Nephron (organoid): ENCODE results near the gene RPL18.

Experiments
- H3K27ac Mint-ChIP-seq, 3 experiments: 2 replicates each; pipeline ENCODE4 v1.8.0; 2020; ENCODE audit warnings: mixed read lengths in 3 of 3, mild to moderate bottlenecking in 2 of 3, moderate library complexity in 1 of 3
- H3K27me3 Mint-ChIP-seq: 2 replicates; pipeline ENCODE4 v1.8.0; 2021; ENCODE audit warnings: low read depth, mild to moderate bottlenecking, moderate library complexity, mixed read lengths
- H3K36me3 Mint-ChIP-seq: 2 replicates; pipeline ENCODE4 v1.8.0; 2020; ENCODE audit warnings: low read depth, mixed read lengths
- H3K4me1 Mint-ChIP-seq: 2 replicates; pipeline ENCODE4 v1.8.0; 2020; ENCODE audit warnings: mixed read lengths
- H3K4me3 Mint-ChIP-seq, 3 experiments: 2 replicates each; pipeline ENCODE4 v1.8.0; 2020; ENCODE audit warnings: mild to moderate bottlenecking in 3 of 3, mixed read lengths in 3 of 3, moderate library complexity in 2 of 3
- H3K9me3 Mint-ChIP-seq: 2 replicates; pipeline ENCODE4 v1.8.0; 2020; ENCODE audit warnings: mixed read lengths
- TF ChIP-seq, protein P1 (sequence below), 3 experiments: fragments of 200-600 bp; sonication (generic); IDR thresholded peaks; one replicate each; pipeline ENCODE4 v1.5.0; 2021; ENCODE audit warnings: antibody characterized with exemption in 3 of 3; ENCODE audit not compliant: unreplicated experiment in 3 of 3

Gene RPL18

GRCh38 chr19:48595171-48595570 lies 23.8 kb downstream of the RPL18 start:
- Mint-ChIP-seq H3K36me3 (no peaks in the 10 kb centered on the region), H3K4me3 (no peak overlapping the region), H3K9me3 (no peaks in the 10 kb centered on the region), H3K27me3 (peaks cover 13% of the 10 kb centered on the region), H3K4me1 (no peaks in the 10 kb centered on the region), H3K27ac (peak overlapping the region in 2 of 3 experiments; percentile 16 to 19)
- TF ChIP-seq, protein P1, sequence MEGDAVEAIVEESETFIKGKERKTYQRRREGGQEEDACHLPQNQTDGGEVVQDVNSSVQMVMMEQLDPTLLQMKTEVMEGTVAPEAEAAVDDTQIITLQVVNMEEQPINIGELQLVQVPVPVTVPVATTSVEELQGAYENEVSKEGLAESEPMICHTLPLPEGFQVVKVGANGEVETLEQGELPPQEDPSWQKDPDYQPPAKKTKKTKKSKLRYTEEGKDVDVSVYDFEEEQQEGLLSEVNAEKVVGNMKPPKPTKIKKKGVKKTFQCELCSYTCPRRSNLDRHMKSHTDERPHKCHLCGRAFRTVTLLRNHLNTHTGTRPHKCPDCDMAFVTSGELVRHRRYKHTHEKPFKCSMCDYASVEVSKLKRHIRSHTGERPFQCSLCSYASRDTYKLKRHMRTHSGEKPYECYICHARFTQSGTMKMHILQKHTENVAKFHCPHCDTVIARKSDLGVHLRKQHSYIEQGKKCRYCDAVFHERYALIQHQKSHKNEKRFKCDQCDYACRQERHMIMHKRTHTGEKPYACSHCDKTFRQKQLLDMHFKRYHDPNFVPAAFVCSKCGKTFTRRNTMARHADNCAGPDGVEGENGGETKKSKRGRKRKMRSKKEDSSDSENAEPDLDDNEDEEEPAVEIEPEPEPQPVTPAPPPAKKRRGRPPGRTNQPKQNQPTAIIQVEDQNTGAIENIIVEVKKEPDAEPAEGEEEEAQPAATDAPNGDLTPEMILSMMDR (IDR thresholded peaks at IDR 0.05; ENCODE audit: unreplicated experiment in 3 of 3): no peak

DNA sequence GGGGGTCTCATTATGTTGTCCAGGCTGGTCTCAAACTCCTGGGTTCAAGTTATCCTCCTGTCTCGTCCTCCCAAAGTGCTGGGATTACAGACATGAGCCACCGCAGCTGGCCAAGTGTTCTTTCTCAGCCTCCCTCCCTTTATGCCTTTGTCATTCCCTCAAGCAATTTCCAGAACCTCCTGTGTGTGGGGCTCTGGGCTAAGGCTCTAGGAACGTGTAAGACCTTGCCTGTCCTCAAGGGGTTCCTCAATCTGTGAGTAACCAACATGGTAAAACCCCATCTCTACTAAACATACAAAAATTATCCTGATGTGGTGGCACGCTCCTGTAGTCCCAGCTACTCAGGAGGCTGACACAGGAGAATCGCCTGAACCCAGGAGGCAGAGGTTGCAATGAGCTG lies 28.0 kb downstream of the RPL18 start:
- Mint-ChIP-seq H3K4me3 (no peak overlapping the region), H3K27me3 (peaks cover 25% of the 10 kb centered on the region), H3K36me3 (no peaks in the 10 kb centered on the region), H3K9me3 (no peaks in the 10 kb centered on the region), H3K4me1 (no peaks in the 10 kb centered on the region), H3K27ac (no peak overlapping the region)
- TF ChIP-seq, protein P1 (IDR thresholded peaks at IDR 0.05; ENCODE audit: unreplicated experiment in 3 of 3): no peak

DNA sequence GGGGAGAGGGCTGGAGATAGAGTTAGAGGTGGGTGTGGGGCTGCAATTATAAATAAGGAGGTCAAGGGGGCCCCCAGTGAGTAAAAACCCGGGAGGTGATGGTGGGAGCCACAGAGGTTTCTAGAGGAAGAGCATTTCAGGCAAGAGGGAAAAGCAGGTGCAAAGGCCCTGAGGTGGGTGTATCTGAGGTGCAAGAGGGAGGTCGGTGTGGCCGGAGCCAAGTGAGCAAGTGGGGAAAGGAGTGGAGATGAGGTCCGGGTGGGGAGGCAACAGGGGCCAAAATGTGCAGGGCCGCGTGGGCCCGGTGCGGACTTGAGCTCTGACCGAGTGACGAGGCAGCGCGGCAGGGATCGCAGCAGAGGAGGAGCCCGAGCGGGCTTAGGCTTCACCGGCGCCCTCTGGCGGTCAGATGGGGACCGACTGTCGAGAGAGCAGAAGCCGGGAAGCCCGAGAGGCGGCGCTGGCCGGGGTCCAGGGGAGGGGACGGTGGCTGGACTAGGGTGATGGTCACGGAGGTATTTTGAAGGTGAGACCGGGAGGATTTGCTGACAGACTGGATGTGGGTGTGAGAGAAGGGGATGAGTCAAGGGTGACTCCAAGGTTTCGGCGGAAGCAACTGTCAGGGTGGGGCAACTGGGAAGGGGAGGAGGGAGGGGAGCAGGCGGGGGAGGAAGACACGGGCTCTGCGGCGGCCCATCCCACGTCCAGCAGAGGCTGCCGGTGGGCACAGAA lies 30.1 kb downstream of the RPL18 start:
- Mint-ChIP-seq H3K27me3 (peaks cover 25% of the 10 kb centered on the region), H3K4me3 (peak overlapping the region; percentile 51 to 77 (median 75)), H3K9me3 (no peaks in the 10 kb centered on the region), H3K36me3 (no peaks in the 10 kb centered on the region), H3K27ac (no peak overlapping the region), H3K4me1 (no peaks in the 10 kb centered on the region)
- TF ChIP-seq, protein P1 (IDR thresholded peaks at IDR 0.05; ENCODE audit: unreplicated experiment in 3 of 3): peak; percentile 87 to 94 (median 91)

DNA sequence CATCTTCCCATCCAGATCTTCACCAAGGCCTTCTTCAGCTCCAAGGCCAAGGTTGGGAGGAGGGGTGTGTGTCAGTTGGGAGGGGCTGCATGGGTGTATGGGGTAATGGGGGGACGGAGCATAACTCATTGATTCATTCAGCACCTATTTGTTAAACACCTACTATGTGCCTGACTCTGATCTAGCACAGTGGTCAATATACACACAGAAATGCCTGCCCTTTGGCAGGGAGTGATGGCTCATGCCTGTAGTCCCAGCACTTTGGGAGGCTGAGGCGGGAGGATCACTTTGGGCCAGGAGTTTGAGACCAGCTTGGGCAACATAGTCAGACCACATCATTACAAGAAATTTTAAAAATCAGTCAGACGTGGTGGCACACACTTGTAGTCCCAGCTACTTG lies 31.6 kb downstream of the RPL18 start:
- Mint-ChIP-seq H3K4me1 (no peaks in the 10 kb centered on the region), H3K9me3 (no peaks in the 10 kb centered on the region), H3K27me3 (peaks cover 25% of the 10 kb centered on the region), H3K27ac (no peak overlapping the region), H3K4me3 (no peak overlapping the region), H3K36me3 (no peaks in the 10 kb centered on the region)
- TF ChIP-seq, protein P1 (IDR thresholded peaks at IDR 0.05; ENCODE audit: unreplicated experiment in 3 of 3): no peak

DNA sequence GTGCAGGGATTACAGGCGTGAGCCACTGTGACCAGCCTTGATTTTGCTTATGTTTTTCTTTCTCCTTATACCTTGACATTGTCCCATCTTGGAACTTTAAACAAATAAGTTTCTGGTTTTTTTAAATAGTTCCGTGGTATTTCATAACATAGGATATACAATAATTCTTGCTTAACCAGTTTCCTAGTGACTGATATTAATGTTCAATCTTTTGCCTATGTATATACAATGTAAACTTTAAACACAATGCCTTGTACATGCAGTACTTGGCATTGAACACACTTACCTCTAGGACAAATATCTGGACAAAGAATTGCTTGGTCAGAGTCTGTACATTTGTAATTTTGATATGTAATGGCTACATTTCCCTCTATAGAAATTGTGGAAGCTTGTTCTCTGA lies 36.8 kb downstream of the RPL18 start:
- no peak overlapping the region for H3K4me3 Mint-ChIP-seq
- no peaks in the 10 kb centered on the region for H3K9me3 Mint-ChIP-seq
- no peak overlapping the region for H3K27ac Mint-ChIP-seq

More for the DNA sequence above, 36.8 kb downstream of the RPL18 start:
- Mint-ChIP-seq H3K27me3 (peaks cover 6% of the 10 kb centered on the region), H3K4me1 (no peaks in the 10 kb centered on the region), H3K36me3 (no peaks in the 10 kb centered on the region)
- TF ChIP-seq, protein P1 (IDR thresholded peaks at IDR 0.05; ENCODE audit: unreplicated experiment in 3 of 3): no peak
